ENCODE data around the gene NUP160. TPM values are rescaled to one million over a fixed set of nuclear protein-coding genes. Genes with fewer than 3 reads are reported as not detected.
"Not testable (repeated sequence)": the region's sequence is repeated elsewhere in the genome, so short reads cannot be mapped to it uniquely, and the experiment has no call there.

NUP160 gene
- total RNA-seq, 1 experiment from 2014 or later: 53.8 TPM

GRCh38 chr11:47750725-47751124 lies 97.4 kb downstream of the NUP160 start:
- CTCF ChIA-PET: no interaction called here
- POLR2A ChIA-PET: no interaction called here
- H3K36me3 ChIP-seq (ENCODE audit: control insufficient read depth in 1 of 2, insufficient read depth in 2 of 2, low read length in 2 of 2): peaks cover 58 to 65% of the 10 kb centered on the region in 2 experiments

DNA sequence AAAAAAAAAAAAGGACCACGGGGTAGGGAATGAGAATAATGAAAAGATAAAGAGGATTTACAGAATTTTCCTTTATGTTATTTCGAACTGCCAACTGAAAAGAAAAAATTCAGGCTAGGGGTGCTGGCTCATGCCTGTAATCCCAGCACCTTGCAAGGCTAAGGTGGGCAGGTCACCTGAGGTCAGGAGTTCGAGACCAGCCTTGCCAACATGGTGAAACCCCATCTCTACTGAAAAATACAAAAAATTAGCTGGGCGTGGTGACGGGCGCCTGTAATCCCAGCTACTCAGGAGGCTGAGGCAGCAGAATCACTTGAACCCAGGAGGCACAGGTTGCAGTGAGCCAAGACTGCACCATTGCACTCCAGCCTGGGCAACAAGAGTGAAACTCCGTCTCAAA lies 105.7 kb downstream of the NUP160 start:
- CTCF ChIA-PET; ATAC-seq; BruUV-seq (replicated peaks); POLR2A ChIA-PET; H3K4me2 ChIP-seq (ENCODE audit: low read length); DNase-seq (ENCODE audit: low read depth, low spot score); H3K27ac ChIP-seq (ENCODE audit: low read depth, low read length); H3K9ac ChIP-seq (ENCODE audit: low read length); H3K4me3 ChIP-seq (replicated peaks in 1 of 2; ENCODE audit: low read depth in 1 of 2, low read length in 2 of 2); H2AFZ ChIP-seq (ENCODE audit: low read depth, low read length, poor library complexity, severe bottlenecking); H3K9me2 ChIP-seq (ENCODE audit: insufficient read depth); intact Hi-C loops (cut with micrococcal nuclease); H3K9me3 ChIP-seq (ENCODE audit: control insufficient read depth in 1 of 2, insufficient read depth in 1 of 2, low read depth in 1 of 2, low read length in 2 of 2); H3K27me3 ChIP-seq (ENCODE audit: insufficient read depth, low read length); H4K20me1 ChIP-seq (ENCODE audit: insufficient read depth); H3K4me1 ChIP-seq (ENCODE audit: control insufficient read depth in 1 of 2, insufficient read depth in 2 of 2, low read length in 2 of 2); RAD21 ChIA-PET (ENCODE audit: low non-redundant PET in 1 of 2, low total read pairs in 2 of 2, uncharacterized antibody in 2 of 2, unreplicated experiment in 2 of 2): not testable (repeated sequence)
- Histone ChIP-seq H3K36me3 (ENCODE audit: control insufficient read depth in 1 of 2, insufficient read depth in 2 of 2, low read length in 2 of 2) (peaks cover 55 to 64% of the 10 kb centered on the region in 2 experiments), H3K79me2 (ENCODE audit: insufficient read depth, low read length) (peaks cover 13% of the 10 kb centered on the region; the same call in 1 of the 2 replicates)

More at GRCh38 chr11:47750725-47751124, 97.4 kb downstream of the NUP160 start:
- intact Hi-C loops (cut with micrococcal nuclease): no loop called here
- TF ChIP-seq TCF7L2 (IDR thresholded peaks at IDR 0.05; ENCODE audit: borderline replicate concordance, extremely low read depth, insufficient read depth, insufficient read length) (no peak), SRF (IDR thresholded peaks at IDR 0.05; ENCODE audit: low read depth) (no peak), EZH2 (IDR thresholded peaks at IDR 0.05) (no peak), ELF1 (IDR thresholded peaks at IDR 0.05; ENCODE audit: borderline replicate concordance, low read depth) (no peak), CTCF (IDR thresholded peaks at IDR 0.05 in 2 of 3, conservative IDR thresholded peaks at IDR 0.05 in 1 of 3; ENCODE audit: borderline replicate concordance in 1 of 3, insufficient read depth in 1 of 3, low read depth in 2 of 3, low read length in 2 of 3) (no peak), SP1 (IDR thresholded peaks at IDR 0.05; ENCODE audit: low read depth) (no peak), RAD21 (IDR thresholded peaks at IDR 0.05; ENCODE audit: low read depth) (no peak), YY1 (IDR thresholded peaks at IDR 0.05; ENCODE audit: extremely low read depth, insufficient replicate concordance, low read depth, low read length) (no peak), SIN3A (IDR thresholded peaks at IDR 0.05; ENCODE audit: low read depth) (no peak), EZH2phosphoT487 (IDR thresholded peaks at IDR 0.05; ENCODE audit: borderline replicate concordance) (no peak), ATF3 (IDR thresholded peaks at IDR 0.05) (no peak), CEBPB (IDR thresholded peaks at IDR 0.05; ENCODE audit: low read depth) (no peak), ZNF274 (IDR thresholded peaks at IDR 0.05; ENCODE audit: low read depth, low read length) (no peak), POLR2A (IDR thresholded peaks at IDR 0.05; ENCODE audit: borderline replicate concordance, extremely low read depth, insufficient read depth, insufficient read length) (no peak)
- TF ChIP-seq, protein P1, sequence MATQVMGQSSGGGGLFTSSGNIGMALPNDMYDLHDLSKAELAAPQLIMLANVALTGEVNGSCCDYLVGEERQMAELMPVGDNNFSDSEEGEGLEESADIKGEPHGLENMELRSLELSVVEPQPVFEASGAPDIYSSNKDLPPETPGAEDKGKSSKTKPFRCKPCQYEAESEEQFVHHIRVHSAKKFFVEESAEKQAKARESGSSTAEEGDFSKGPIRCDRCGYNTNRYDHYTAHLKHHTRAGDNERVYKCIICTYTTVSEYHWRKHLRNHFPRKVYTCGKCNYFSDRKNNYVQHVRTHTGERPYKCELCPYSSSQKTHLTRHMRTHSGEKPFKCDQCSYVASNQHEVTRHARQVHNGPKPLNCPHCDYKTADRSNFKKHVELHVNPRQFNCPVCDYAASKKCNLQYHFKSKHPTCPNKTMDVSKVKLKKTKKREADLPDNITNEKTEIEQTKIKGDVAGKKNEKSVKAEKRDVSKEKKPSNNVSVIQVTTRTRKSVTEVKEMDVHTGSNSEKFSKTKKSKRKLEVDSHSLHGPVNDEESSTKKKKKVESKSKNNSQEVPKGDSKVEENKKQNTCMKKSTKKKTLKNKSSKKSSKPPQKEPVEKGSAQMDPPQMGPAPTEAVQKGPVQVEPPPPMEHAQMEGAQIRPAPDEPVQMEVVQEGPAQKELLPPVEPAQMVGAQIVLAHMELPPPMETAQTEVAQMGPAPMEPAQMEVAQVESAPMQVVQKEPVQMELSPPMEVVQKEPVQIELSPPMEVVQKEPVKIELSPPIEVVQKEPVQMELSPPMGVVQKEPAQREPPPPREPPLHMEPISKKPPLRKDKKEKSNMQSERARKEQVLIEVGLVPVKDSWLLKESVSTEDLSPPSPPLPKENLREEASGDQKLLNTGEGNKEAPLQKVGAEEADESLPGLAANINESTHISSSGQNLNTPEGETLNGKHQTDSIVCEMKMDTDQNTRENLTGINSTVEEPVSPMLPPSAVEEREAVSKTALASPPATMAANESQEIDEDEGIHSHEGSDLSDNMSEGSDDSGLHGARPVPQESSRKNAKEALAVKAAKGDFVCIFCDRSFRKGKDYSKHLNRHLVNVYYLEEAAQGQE (IDR thresholded peaks at IDR 0.05; ENCODE audit: low read depth): no peak
- no peaks in the 10 kb centered on the region for H3K9me2 ChIP-seq (ENCODE audit: insufficient read depth)
- no peak for DNase-seq (ENCODE audit: low read depth, low spot score)
- H3K27ac ChIP-seq (ENCODE audit: low read depth, low read length): no peak overlapping the region
- no peak for ATAC-seq
- H3K4me3 ChIP-seq (replicated peaks in 1 of 2; ENCODE audit: low read depth in 1 of 2, low read length in 2 of 2): no peak overlapping the region
- H3K9ac ChIP-seq (ENCODE audit: low read length): no peak overlapping the region
- H3K79me2 ChIP-seq (ENCODE audit: insufficient read depth, low read length): peaks cover 43% of the 10 kb centered on the region
- H2AFZ ChIP-seq (ENCODE audit: low read depth, low read length, poor library complexity, severe bottlenecking): no peak overlapping the region
- H3K4me2 ChIP-seq (ENCODE audit: low read length): no peak overlapping the region
- H3K9me3 ChIP-seq (ENCODE audit: control insufficient read depth in 1 of 2, insufficient read depth in 1 of 2, low read depth in 1 of 2, low read length in 2 of 2): no peaks in the 10 kb centered on the region
- BruUV-seq (replicated peaks): no TSS peak
- RAD21 ChIA-PET (ENCODE audit: low non-redundant PET in 1 of 2, low total read pairs in 2 of 2, uncharacterized antibody in 2 of 2, unreplicated experiment in 2 of 2): no interaction called here
- H3K4me1 ChIP-seq (ENCODE audit: control insufficient read depth in 1 of 2, insufficient read depth in 2 of 2, low read length in 2 of 2): no peaks in the 10 kb centered on the region
- H4K20me1 ChIP-seq (ENCODE audit: insufficient read depth): no peaks in the 10 kb centered on the region
- no peaks in the 10 kb centered on the region for H3K27me3 ChIP-seq (ENCODE audit: insufficient read depth, low read length)
